ENCODE results near the gene LDLRAD2.
A peak's percentile ranks its signal among the peaks of the same experiment; 100 is the strongest.

Gene LDLRAD2

GRCh38 chr1:21854090-21854750 is 42.2 kb downstream of the LDLRAD2 start:
- TF ChIP-seq CTCF (IDR thresholded peaks at IDR 0.05; ENCODE audit: low read depth, low read length) = no peak
- in situ Hi-C loops (cut with HindIII; ENCODE audit: low sequenced_read_pairs) = no loop called here
- H3K4me3 ChIP-seq (ENCODE audit: low read depth, low read length) = no peak overlapping the region
- DNase-seq (ENCODE audit: low read depth, low spot score) = no peak

- H3K4me3 ChIP-seq (ENCODE audit: low read depth, low read length) = no peak overlapping the region
- no peak for TF ChIP-seq CTCF (IDR thresholded peaks at IDR 0.05; ENCODE audit: low read depth, low read length)
- in situ Hi-C loops (cut with HindIII; ENCODE audit: low sequenced_read_pairs) = no loop called here
- no peak for DNase-seq (ENCODE audit: low read depth, low spot score)
These were observed 42.7 kb downstream of the LDLRAD2 start for GRCh38 chr1:21854751-21855131.

- H3K4me3 ChIP-seq (ENCODE audit: low read depth, low read length) = no peak overlapping the region
- in situ Hi-C loops (cut with HindIII; ENCODE audit: low sequenced_read_pairs) = no loop called here
- no peak for DNase-seq (ENCODE audit: low read depth, low spot score)
- TF ChIP-seq CTCF (IDR thresholded peaks at IDR 0.05; ENCODE audit: low read depth, low read length) = no peak
These were observed 43.4 kb downstream of the LDLRAD2 start for GRCh38 chr1:21855257-21856096.

GRCh38 chr1:21857142-21857839 is 45.2 kb downstream of the LDLRAD2 start:
- no peak for TF ChIP-seq CTCF (IDR thresholded peaks at IDR 0.05; ENCODE audit: low read depth, low read length)
- in situ Hi-C loops (cut with HindIII; ENCODE audit: low sequenced_read_pairs) = no loop called here
- DNase-seq (ENCODE audit: low read depth, low spot score) = peak; percentile 53
- no peak overlapping the region for H3K4me3 ChIP-seq (ENCODE audit: low read depth, low read length)

- H3K4me3 ChIP-seq (ENCODE audit: low read depth, low read length) = no peak overlapping the region
- in situ Hi-C loops (cut with HindIII; ENCODE audit: low sequenced_read_pairs) = no loop called here
- DNase-seq (ENCODE audit: low read depth, low spot score) = no peak
- no peak for TF ChIP-seq CTCF (IDR thresholded peaks at IDR 0.05; ENCODE audit: low read depth, low read length)
These were observed 46.0 kb downstream of the LDLRAD2 start for GRCh38 chr1:21857840-21858670.

- in situ Hi-C loops (cut with HindIII; ENCODE audit: low sequenced_read_pairs) = no loop called here
- DNase-seq (ENCODE audit: low read depth, low spot score) = no peak
- no peak for TF ChIP-seq CTCF (IDR thresholded peaks at IDR 0.05; ENCODE audit: low read depth, low read length)
- no peak overlapping the region for H3K4me3 ChIP-seq (ENCODE audit: low read depth, low read length)
These were observed 47.7 kb downstream of the LDLRAD2 start for GRCh38 chr1:21859669-21860179.

Data from astrocyte of the spinal cord (primary cell).